A549 (cell line): ENCODE results near the gene ARIH1.

ENCODE experiments used
- CHD4 ChIP-seq: fragments of 200-600 bp; sonication (generic); IDR thresholded peaks from 2 replicates; pipeline ENCODE4 v1.6.1; 2016; ENCODE audit warnings: antibody characterized with exemption, mild to moderate bottlenecking, borderline replicate concordance
- CTCF ChIP-seq: fragments of >200 bp; sonication (Bioruptor Twin); formaldehyde crosslinking; IDR thresholded peaks from 3 replicates; pipeline ENCODE4 v1.5.1; 2016
- EP300 ChIP-seq, 2 experiments: fragments of >200 bp; sonication (Bioruptor Twin); formaldehyde crosslinking; IDR thresholded peaks; 2 replicates in 1 of 2; 3 replicates in 1 of 2; pipeline ENCODE4 v1.6.1; 2016 to 2017
- ESRRA ChIP-seq: fragments of 150-350 bp; IDR thresholded peaks from 2 replicates; pipeline ENCODE4 v1.6.1; 2014; ENCODE audit warnings: mild to moderate bottlenecking, low read length, borderline replicate concordance
- HDAC2 ChIP-seq: fragments of 200-600 bp; sonication (generic); IDR thresholded peaks from 2 replicates; pipeline ENCODE4 v1.6.1; 2016
- MAFK ChIP-seq: fragments of 450-650 bp; IDR thresholded peaks from 2 replicates; pipeline ENCODE4 v1.6.1; 2014; ENCODE audit not compliant: partially characterized antibody
- RAD21 ChIP-seq, 2 experiments: fragments of >200 bp in 1 of 2; sonication (Bioruptor Twin) in 1 of 2; formaldehyde crosslinking in 1 of 2; IDR thresholded peaks in 1 of 2; conservative IDR thresholded peaks in 1 of 2; 2 replicates in 1 of 2; 3 replicates in 1 of 2; pipeline ENCODE4 v1.6.1; 2012 to 2018; ENCODE audit warnings: inconsistent platforms in 1 of 2
- REST ChIP-seq: fragments of 200-600 bp; sonication (generic); IDR thresholded peaks from 2 replicates; pipeline ENCODE4 v1.6.1; 2016; ENCODE audit warnings: antibody characterized with exemption, mild to moderate bottlenecking, moderate library complexity
- RFX5 ChIP-seq: fragments of 450-650 bp; IDR thresholded peaks from 2 replicates; pipeline ENCODE4 v1.7.1; 2014; ENCODE audit warnings: antibody characterized with exemption, mild to moderate bottlenecking, moderate library complexity

GRCh38 chr15:72616491-72617210, 142.5 kb downstream of the ARIH1 start:
- TF ChIP-seq MAFK = no peak
- no peak for TF ChIP-seq CTCF
- no peak for TF ChIP-seq ESRRA
- no peak for TF ChIP-seq HDAC2
- TF ChIP-seq EP300 (IDR thresholded peaks at IDR 0.05) = no peak
- no peak for TF ChIP-seq REST
- no peak for TF ChIP-seq CHD4
- TF ChIP-seq RAD21 (conservative IDR thresholded peaks at IDR 0.05 in 1 of 2, IDR thresholded peaks at IDR 0.05 in 1 of 2) = no peak
- TF ChIP-seq RFX5 = no peak
